CD4-positive, alpha-beta T cell (primary cell): ENCODE measurements around the gene MIA2. TPM values are rescaled to one million over a fixed set of nuclear protein-coding genes. Genes with fewer than 3 reads are reported as not detected.
A peak's percentile ranks its signal among the peaks of the same experiment; 100 is the strongest.

Source experiments
- ATAC-seq: fragments of 200-7000 bp; cut with Tn5 transposase; one replicate; pipeline ENCODE4 v1.10.0; 2022; ENCODE audit warnings: mild to moderate bottlenecking; ENCODE audit not compliant: poor library complexity
- CTCF ChIA-PET: fragments of 350-600 bp; sonication (Branson Sonifier 250); formaldehyde crosslinking; loops from one replicate; lab custom pipeline; 2021; ENCODE audit warnings: antibody characterized with exemption, inconsistent platforms; lab: Charles Lee
- POLR2A ChIA-PET: fragments of 350-600 bp; sonication (Branson Sonifier 250); formaldehyde crosslinking; loops from one replicate; lab custom pipeline; 2021; ENCODE audit warnings: antibody characterized with exemption, inconsistent platforms; lab: Charles Lee
- DNase-seq, 14 experiments: peaks; one replicate each; pipeline ENCODE4 v3.0.0-alpha.2; 2013 to 2020; ENCODE audit warnings: mixed read lengths in 2 of 14
- H3K27ac ChIP-seq, 2 donors: one replicate each; pipeline versions ENCODE4 v1.5.1 to v1.7.0; 2013; ENCODE audit warnings: low read length in 2 of 2, low read depth in 1 of 2, mild to moderate bottlenecking in 1 of 2
- H3K27me3 ChIP-seq, 2 experiments: 1 replicate in 1 of 2; 2 replicates in 1 of 2; pipeline versions ENCODE4 v1.6.1 to v1.7.0; 2013; ENCODE audit warnings: low read length in 2 of 2, control low read depth in 1 of 2, mild to moderate bottlenecking in 1 of 2, moderate library complexity in 1 of 2; ENCODE audit not compliant: insufficient read depth in 2 of 2, control insufficient read depth in 1 of 2
- H3K36me3 ChIP-seq: one replicate; pipeline ENCODE4 v1.6.1; 2013; ENCODE audit warnings: low read length, control low read depth; ENCODE audit not compliant: insufficient read depth
- H3K4me1 ChIP-seq: one replicate; pipeline ENCODE4 v1.6.1; 2013; ENCODE audit warnings: low read length, control low read depth; ENCODE audit not compliant: insufficient read depth
- H3K4me3 ChIP-seq: one replicate; pipeline ENCODE4 v1.5.1; 2013; ENCODE audit warnings: mild to moderate bottlenecking, low read length, moderate library complexity
- H3K9me3 ChIP-seq, 2 experiments: 1 replicate in 1 of 2; 2 replicates in 1 of 2; pipeline versions ENCODE4 v1.6.1 to v1.7.0; 2013; ENCODE audit warnings: low read length in 2 of 2, mild to moderate bottlenecking in 2 of 2, control low read depth in 1 of 2, moderate library complexity in 1 of 2; ENCODE audit not compliant: control insufficient read depth in 1 of 2, insufficient read depth in 1 of 2
- H3K27ac Mint-ChIP-seq: one replicate; pipeline ENCODE4 v1.8.0; 2020; ENCODE audit warnings: mixed read lengths
- H3K27me3 Mint-ChIP-seq: one replicate; pipeline ENCODE4 v1.8.0; 2021; ENCODE audit warnings: mixed read lengths
- H3K36me3 Mint-ChIP-seq: one replicate; pipeline ENCODE4 v1.8.0; 2021; ENCODE audit warnings: low read depth, mixed read lengths
- H3K4me1 Mint-ChIP-seq: one replicate; pipeline ENCODE4 v1.8.0; 2021; ENCODE audit warnings: low read depth, mixed read lengths
- H3K4me3 Mint-ChIP-seq: one replicate; pipeline ENCODE4 v1.8.0; 2020; ENCODE audit warnings: mild to moderate bottlenecking, mixed read lengths
- H3K9me3 Mint-ChIP-seq: one replicate; pipeline ENCODE4 v1.8.0; 2020; ENCODE audit warnings: mixed read lengths
- intact Hi-C, 2 experiments: fragments of 100-400 bp; cut with DNase I in 1 of 2; cut with micrococcal nuclease in 1 of 2; formaldehyde crosslinking; loops; one replicate each; pipeline versions ENCODE4 v1.15.1 to v1.9.0; 2023 to 2025; cut with DNase I, micrococcal nuclease
- total RNA-seq, 174 experiments: library from RNA in 2 of 174; stranded (reverse) in 2 of 174; gene quantifications; one replicate each; pipeline ENCODE4 v1.2.3 and lab custom pipeline; 2021 to 2026
- TF ChIP-seq, protein P1 (sequence below): fragments of 200-600 bp; IDR thresholded peaks from one replicate; pipeline ENCODE4 v1.8.0; 2022; ENCODE audit warnings: antibody characterized with exemption, mild to moderate bottlenecking

Gene MIA2
- total RNA-seq, 2 experiments from 2014 or later = 21.1 to 24.1 TPM

DNA sequence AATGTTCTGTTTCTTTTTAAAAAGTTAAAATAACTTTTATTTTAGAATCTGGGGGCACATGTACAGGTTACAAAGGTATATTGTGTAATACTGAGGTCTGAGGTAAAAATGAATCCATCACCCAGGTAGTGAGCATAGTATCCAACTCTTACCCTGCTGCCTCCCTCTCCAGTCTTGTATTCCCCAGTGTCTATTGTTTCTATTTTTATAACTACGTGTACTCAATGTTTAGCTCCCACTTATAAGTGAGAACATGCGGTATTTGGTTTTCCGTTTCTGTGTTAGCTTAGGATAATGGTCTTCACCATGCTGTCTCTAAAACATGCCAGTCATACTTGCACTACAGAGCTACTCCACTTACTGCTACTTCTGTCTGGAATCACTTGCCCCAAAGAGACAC, 190.1 kb downstream of the MIA2 start:
- H3K4me1 Mint-ChIP-seq = peaks cover 90% of the 10 kb centered on the region
- intact Hi-C loops = no loop called here
- CTCF ChIA-PET = interaction anchor here (0.9 kb wide), 1 partner anchor 12 kb away, joined by 3 read pairs; no protein-coding TSS in a partner anchor
- Histone ChIP-seq H3K36me3 (peaks cover 8% of the 10 kb centered on the region), H3K9me3 (no peaks in the 10 kb centered on the region), H3K4me1 (peaks cover 21% of the 10 kb centered on the region), H3K4me3 (no peak overlapping the region), H3K27ac (no peak overlapping the region), H3K27me3 (no peaks in the 10 kb centered on the region)
- peaks cover 38% of the 10 kb centered on the region for H3K36me3 Mint-ChIP-seq
- H3K27me3 Mint-ChIP-seq = no peaks in the 10 kb centered on the region
- no peak overlapping the region for H3K27ac Mint-ChIP-seq
- POLR2A ChIA-PET = no interaction called here
- DNase-seq (no peak), ATAC-seq (no peak)
- TF ChIP-seq, protein P1, sequence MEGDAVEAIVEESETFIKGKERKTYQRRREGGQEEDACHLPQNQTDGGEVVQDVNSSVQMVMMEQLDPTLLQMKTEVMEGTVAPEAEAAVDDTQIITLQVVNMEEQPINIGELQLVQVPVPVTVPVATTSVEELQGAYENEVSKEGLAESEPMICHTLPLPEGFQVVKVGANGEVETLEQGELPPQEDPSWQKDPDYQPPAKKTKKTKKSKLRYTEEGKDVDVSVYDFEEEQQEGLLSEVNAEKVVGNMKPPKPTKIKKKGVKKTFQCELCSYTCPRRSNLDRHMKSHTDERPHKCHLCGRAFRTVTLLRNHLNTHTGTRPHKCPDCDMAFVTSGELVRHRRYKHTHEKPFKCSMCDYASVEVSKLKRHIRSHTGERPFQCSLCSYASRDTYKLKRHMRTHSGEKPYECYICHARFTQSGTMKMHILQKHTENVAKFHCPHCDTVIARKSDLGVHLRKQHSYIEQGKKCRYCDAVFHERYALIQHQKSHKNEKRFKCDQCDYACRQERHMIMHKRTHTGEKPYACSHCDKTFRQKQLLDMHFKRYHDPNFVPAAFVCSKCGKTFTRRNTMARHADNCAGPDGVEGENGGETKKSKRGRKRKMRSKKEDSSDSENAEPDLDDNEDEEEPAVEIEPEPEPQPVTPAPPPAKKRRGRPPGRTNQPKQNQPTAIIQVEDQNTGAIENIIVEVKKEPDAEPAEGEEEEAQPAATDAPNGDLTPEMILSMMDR = no peak
- H3K9me3 Mint-ChIP-seq = peaks cover 6% of the 10 kb centered on the region
- H3K4me3 Mint-ChIP-seq = no peak overlapping the region

DNA sequence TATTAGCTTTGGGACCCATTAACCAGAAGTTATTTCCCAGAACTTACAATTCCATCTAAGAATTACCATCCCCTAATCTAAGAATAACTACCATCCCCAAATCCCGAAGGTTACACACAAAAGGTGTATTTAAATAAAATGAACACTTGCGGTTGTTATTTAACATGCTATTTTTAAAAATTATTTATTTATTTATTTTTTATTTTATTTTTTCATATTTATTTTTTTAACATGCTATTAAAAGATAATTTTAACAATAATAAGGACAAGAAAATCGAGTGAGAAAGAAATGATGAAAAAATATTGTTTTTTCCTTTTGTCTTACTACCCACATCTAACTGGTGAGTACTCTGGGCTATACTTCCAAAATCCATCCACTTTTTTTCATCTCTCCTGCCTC, 192.2 kb downstream of the MIA2 start:
- Mint-ChIP-seq H3K36me3 (peaks cover 33% of the 10 kb centered on the region), H3K27me3 (no peaks in the 10 kb centered on the region), H3K9me3 (no peaks in the 10 kb centered on the region), H3K4me3 (no peak overlapping the region), H3K27ac (no peak overlapping the region), H3K4me1 (peaks cover 90% of the 10 kb centered on the region)
- TF ChIP-seq, protein P1 = no peak
- H3K27me3 ChIP-seq = no peaks in the 10 kb centered on the region
- H3K4me3 ChIP-seq = no peak overlapping the region
- H3K4me1 ChIP-seq = peaks cover 36% of the 10 kb centered on the region
- ATAC-seq = no peak
- H3K36me3 ChIP-seq = peaks cover 4% of the 10 kb centered on the region
- no peak overlapping the region for H3K27ac ChIP-seq
- intact Hi-C loops = loop anchor here in 1 of 2 experiments (2.0 to 5.0 kb wide), 2 partner anchors 13 to 159 kb away; no protein-coding TSS in a partner anchor
- H3K9me3 ChIP-seq = no peaks in the 10 kb centered on the region
- POLR2A ChIA-PET = interaction anchor here (0.6 to 1.8 kb wide), 2 partner anchors 49 to 256 kb away, joined by 4 to 10 read pairs; partner anchors contain the start of gene TRAPPC6B
- CTCF ChIA-PET = interaction anchor here (0.6 to 1.2 kb wide), 3 partner anchors 111 to 157 kb away, joined by 3 to 4 read pairs (median 3); no protein-coding TSS in a partner anchor
- DNase-seq = no peak

DNA sequence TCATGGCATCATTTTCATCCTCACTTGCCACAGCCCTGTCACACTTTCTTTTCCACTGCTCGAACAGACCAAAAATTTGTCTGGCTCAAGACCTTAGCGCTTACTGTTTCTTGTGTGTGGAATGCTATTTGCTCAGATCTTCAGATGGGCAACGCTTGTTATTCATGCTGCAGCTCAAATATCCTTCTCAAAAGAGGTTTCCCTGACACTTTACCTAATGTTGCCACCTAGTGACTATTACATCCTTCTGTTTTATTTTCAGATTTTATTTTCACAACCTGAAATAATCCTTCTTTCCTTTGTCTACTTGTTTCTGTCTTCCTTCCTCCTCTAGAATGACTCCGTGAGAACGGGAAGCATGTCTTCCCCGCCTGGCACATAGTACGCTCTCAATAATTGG, 192.9 kb downstream of the MIA2 start:
- H3K9me3 Mint-ChIP-seq = no peaks in the 10 kb centered on the region
- peaks cover 87% of the 10 kb centered on the region for H3K4me1 Mint-ChIP-seq
- ATAC-seq (no peak), DNase-seq (peak in 3 of 14 experiments; percentile 29 to 46 (median 42))
- Histone ChIP-seq H3K4me3 (no peak overlapping the region), H3K4me1 (peaks cover 37% of the 10 kb centered on the region), H3K9me3 (no peaks in the 10 kb centered on the region), H3K27ac (no peak overlapping the region), H3K36me3 (no peaks in the 10 kb centered on the region), H3K27me3 (no peaks in the 10 kb centered on the region)
- peak overlapping the region; percentile 6 for H3K4me3 Mint-ChIP-seq
- ChIA-PET CTCF (interaction anchor here (0.5 to 1.3 kb wide), 4 partner anchors 23 to 158 kb away, joined by 3 to 4 read pairs (median 3); no protein-coding TSS in a partner anchor), POLR2A (interaction anchor here (1.8 kb wide), 1 partner anchor 257 kb away, joined by 10 read pairs; the partner anchor contains the start of gene TRAPPC6B)
- TF ChIP-seq, protein P1 = peak; percentile 42
- H3K36me3 Mint-ChIP-seq = peaks cover 33% of the 10 kb centered on the region
- no peaks in the 10 kb centered on the region for H3K27me3 Mint-ChIP-seq
- intact Hi-C loops = loop anchor here in 1 of 2 experiments (2.0 to 5.0 kb wide), 2 partner anchors 14 to 159 kb away; no protein-coding TSS in a partner anchor
- H3K27ac Mint-ChIP-seq = no peak overlapping the region
